GM18520 (cell line): ENCODE data around the gene PKD1.
"Not testable (repeated sequence)": the region's sequence is repeated elsewhere in the genome, so short reads cannot be mapped to it uniquely, and the experiment has no call there.

ENCODE experiments used
- ATAC-seq: cut with Tn5 transposase; IDR thresholded peaks from one replicate; pipeline ENCODE4 v1.9.1; 2021; ENCODE audit not compliant: unreplicated experiment

The PKD1 gene

DNA sequence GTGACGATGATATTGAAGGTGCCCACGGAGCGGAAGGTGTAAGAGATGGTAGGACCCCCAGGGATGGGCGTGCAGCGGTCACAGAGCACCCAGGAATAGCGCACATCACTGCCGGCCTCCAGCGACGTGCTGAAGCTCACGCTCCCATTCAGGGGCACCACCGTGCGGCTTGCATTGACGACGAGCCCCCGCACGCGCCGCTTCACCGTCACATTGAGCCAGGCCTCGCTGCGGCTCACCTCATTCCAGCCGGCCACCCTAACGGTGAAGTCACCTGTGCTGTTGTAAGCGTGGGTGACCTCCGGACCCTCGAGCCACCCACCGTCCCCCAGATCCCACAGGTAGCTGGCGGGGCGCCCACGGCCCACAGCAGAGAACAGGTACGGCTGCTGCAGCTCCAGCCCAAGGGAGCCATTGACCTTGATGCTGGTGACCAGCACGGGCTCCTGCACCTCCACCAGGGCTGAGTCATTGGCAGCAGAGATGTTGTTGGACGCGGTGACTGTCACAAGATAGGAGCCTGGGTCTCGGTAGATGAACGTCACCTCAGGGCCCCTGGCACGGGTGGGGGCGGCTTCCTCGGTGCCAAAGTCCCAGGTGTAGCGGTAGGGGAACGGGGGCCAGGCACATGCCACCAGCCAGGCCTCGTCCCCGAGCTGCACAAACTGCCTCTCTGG is 25.2 kb downstream of the PKD1 start:
- ATAC-seq, result not testable (repeated sequence)

DNA sequence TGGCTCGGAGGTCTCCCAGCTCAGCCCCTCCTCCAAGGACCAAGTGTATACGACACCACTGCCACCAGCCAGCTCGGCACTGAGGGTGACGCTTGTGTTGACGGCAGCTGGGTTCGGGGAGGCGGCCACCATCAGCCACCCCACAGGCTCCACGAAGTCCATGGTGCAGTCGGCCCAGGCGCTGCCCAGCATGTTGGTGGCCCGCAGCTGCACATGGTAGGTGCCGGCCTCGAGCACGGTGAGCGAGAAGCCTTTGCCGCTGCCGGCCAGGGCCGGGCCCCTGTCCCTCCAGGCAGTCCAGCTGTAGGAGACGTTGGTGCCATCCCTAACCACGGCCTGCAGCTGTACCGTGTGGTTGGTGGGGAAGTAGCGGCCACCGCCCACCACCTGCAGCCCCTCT is 25.8 kb downstream of the PKD1 start:
- ATAC-seq, result not testable (repeated sequence)

DNA sequence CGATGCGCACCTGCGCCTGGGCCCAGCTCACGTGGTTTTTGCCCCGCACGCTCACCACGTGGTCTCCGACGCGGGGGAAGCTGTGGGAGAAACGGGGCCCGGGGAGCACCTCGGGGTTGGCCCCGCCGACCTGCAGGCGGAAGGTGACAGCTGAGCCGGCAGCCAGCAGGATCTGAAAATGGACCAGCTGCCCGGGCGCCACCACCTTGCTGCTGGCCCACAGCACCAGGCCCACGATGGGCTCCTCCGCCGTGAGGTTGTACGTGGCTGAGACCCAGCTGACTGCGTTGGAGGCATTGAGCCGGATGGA is 26.5 kb downstream of the PKD1 start:
- ATAC-seq, result not testable (repeated sequence)

DNA sequence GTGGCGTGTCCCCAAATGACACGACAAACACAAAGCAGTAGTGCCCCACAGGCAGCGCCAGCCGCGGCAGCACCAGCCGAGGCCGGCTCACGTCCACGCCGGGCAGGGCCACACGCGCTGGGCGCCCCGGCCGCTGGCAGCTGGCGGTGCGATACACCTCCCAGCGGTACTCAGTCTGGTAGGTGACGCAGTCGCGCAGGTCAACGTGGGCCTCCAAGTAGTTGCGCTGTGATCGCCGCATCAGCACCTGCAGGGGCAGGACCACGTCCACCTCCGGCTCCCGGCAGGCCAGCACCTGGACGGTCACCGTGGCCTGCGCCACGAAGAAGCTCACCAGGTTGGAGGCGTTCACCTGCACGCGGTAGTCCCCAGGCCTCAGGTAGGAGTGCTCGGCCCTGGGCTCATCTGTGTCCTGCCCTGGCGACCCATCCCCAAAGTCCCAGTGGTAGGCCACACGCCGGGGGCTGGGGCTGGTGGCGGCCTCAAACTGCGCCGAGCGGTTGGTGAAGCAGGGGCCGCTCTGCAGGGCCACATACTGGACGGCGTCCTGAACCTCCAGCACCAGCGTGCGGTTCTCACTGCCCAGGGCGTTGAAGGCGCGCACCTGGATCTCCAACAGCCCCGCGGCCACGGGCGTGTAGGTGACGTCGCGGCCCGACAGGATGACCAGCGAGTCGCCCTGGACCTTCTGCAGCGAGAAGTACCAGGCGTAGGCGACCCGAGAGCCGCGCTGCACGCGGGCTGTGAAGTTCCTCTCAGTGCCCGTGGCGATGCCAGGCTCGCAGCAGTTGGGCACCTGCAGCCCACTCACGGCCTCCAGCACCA is 27.0 kb downstream of the PKD1 start:
- ATAC-seq, result not testable (repeated sequence)

DNA sequence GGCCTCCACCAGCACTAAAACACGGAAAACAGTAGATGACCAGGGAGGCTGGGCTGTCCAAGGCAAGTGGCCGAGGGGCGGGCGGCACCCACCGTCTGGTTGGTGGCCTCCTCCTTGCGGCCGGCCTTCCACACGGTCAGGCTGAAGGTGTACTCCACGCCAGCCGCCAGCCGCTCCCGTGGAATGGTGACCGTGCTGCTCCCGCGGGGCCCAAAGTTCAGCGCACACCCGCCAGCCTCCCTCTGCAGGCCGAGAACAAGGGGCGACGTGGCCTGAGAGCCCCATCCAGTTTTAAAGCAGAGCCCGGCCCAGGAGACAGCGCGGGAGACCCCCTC is 27.9 kb downstream of the PKD1 start:
- ATAC-seq, result not testable (repeated sequence)

DNA sequence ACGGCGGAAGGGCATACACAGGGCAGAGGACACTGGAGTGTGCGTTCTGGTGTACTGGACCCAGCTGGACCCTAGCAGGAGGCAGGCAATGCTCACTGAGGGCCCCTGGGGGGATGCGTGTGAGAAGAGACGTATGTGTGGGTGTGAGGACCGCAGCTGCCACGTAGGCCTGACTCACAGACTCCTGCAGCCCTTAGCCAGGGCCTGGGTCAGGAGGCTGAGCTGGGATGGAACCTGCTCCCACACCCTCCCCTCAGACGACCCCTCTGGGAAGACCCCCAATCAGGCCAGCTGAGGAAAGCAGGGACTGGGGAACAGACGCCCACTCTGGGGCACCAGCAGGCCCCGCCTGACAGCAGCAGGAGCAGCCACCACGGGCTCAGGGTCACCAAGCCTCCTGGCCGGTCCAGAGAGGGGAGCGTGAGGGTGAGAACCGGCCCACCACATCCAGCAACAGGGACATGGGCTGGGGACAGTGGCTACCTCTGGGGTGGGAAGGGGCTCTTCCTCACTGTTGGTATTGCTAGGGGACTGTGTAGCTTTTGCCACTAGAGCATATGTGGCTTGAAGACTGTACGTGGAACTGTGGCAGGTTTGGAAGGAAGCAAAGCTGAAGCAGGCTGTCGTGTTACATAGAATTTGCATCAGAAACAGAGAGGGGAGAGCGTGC is 28.4 kb downstream of the PKD1 start:
- ATAC-seq, result not testable (repeated sequence)

DNA sequence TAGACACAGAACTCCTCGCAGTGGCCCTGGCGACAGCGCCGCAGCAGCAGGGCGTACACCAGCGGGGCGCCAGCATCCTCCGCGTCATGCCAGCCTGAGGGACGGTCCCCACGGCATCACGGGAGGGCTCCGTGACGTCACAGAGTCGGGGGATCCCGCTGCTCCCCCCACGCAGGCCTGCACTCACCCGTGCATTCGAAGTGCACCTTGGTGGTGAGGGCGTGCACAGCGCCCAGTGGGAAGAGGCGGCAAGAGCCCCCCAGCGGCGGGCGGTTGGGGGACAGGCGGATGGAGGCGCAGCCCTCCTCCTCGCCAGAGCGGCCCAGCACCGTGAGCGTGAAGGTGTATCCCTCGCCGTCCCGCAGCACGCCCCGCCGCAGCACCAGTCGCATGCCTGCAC is 29.5 kb downstream of the PKD1 start:
- not testable (repeated sequence) for ATAC-seq

DNA sequence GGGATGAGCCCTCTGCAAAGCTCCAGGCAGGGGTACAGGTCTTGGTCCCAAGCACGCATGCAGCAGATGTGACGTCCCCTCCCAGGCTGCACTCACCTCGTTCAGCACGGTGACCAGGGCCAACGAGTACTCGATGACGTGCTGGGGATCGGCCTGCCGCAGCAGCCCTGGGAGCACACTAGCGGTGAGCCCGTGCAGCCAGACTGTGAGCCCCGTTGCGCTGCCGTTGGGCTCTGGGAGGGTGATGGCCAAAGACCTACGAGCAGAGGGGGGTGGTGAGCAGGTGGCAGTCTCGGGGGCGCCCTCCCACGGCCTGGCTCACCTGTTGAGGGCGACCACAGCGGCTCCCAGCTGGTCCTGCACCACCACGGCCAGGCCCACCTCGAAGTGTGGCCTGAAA is 29.9 kb downstream of the PKD1 start:
- ATAC-seq, result not testable (repeated sequence)

DNA sequence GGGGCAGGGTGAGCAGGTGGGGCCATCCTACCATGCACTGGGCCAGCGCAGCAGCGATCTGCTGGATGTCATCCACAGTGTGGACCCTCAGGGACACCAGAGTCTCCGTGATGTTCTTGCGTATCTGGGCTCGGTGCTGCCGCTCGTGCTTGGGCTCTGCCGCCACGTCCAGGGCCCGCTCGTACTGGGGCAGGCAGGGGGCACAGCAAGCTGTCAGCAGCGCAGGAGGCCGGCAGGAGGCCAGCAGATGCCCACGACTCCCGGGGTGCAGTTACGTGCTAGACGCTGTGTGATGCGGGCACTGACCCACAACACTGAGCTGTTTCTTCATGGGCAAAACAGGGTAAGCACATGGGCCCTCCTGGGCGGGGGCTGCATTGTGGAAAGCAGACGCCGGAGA is 30.4 kb downstream of the PKD1 start:
- ATAC-seq, result not testable (repeated sequence)

DNA sequence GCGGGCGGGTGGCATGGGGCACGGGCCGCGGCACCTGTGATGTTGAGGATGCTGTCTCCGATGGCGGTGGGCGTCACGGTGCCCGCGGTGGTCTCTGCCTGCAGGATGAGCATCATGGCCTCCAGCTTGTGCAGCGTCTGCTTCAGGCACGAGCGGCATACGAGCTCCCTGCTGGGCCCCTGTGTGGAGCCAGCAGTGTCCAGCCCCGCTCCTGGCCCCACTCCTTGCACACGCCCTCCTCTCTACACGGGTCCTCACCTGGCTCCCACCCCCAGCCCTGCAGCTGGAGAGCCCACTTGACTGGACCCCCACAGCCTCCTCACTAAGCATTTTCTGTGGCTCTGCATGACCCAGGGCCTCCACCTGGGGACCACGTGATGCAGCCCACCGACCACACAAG is 31.2 kb downstream of the PKD1 start:
- not testable (repeated sequence) for ATAC-seq

DNA sequence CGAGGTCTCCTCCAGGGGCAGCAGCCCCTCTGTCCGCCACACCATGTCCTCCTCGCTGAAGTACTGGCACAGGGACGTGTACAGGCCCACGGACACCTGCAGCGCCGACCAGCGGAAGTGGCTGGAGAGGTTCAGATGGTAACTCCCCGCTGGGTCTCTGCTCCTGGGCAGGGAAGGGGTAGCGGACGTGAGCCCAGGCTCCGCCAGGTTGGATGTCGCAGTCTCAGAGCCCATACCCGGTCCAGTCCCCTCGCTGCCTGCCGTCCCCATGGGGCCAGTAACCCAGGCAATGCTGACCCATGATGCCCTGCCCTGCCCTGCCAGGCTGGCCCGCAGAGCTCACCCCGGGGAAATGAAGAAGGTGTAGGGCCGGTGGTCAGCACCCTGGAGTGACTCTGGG is 33.2 kb downstream of the PKD1 start:
- no peak for ATAC-seq

DNA sequence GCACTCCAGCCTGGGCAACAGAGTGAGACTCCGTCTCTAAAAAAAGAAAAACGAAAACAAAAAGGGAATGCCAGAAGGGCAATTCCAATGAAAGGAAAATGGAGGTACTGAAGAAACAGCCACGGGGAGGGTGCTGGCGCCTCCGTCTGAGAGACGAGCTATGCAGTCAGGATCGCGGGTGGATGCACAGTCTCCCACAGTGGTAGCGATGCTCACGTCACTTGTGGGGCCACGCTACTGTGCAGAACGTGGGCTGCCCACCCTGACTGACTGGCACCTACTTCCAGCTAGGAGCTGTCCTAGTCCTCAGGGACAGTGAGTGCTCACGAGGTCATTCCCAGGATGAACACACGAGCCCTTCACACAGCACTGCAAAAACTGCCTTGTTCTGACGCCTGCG is 34.1 kb downstream of the PKD1 start:
- not testable (repeated sequence) for ATAC-seq

DNA sequence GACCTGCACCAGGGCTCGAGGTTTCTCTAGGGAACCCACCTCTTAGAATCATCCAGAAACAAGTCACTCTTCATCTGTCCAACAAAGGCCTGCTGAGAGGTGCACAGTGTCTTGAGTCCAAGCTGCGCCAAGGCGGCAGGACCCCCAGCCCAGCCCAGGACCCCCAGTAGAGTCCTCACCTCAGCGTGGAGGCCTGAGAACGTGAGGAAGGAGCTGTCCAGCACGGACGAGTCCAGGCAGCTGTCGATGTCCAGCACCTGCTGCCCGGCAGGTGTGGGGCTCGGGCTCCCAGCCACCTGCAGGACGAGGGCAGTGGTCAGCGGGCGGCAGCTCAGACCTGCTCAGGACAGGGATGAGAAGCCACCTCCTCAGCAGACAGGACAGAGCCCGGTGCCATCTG is 38.0 kb downstream of the PKD1 start:
- ATAC-seq, result not testable (repeated sequence)

DNA sequence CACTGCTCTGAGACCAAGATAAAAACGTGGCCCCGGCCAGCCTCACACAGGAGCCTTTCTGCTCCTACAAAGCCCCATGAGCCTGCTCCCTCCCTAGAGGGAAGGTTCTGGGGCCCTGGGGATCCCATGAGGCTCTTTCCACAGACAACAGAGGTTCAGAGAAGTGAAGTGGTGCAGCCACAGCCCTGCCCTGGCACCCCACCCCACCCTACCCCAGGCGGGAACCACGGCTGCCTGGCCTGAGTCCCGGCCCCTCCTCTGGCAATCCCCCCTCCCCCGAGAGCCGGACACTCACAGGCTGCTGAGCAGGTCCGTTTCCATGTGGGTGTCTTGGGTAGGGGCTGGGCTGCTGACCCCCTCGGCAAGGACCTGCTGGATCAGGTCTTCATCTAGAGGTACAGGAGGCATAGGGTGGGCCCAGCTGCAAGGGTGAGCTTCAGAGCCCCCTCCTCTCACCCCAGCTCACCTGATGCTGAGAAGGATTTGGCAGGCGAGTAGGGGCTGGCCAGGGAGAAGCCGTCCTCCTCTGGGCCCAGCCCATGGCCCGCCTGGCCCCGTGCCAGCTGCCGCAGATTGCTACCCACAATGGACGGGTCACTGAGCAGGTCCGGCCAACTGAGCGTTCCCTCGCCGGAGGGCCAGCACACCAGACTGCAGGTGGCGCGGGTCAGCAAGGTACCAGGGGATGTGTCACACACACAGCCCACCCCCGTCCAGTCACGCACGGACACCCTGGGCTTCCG is 38.7 kb downstream of the PKD1 start:
- ATAC-seq, result no peak

DNA sequence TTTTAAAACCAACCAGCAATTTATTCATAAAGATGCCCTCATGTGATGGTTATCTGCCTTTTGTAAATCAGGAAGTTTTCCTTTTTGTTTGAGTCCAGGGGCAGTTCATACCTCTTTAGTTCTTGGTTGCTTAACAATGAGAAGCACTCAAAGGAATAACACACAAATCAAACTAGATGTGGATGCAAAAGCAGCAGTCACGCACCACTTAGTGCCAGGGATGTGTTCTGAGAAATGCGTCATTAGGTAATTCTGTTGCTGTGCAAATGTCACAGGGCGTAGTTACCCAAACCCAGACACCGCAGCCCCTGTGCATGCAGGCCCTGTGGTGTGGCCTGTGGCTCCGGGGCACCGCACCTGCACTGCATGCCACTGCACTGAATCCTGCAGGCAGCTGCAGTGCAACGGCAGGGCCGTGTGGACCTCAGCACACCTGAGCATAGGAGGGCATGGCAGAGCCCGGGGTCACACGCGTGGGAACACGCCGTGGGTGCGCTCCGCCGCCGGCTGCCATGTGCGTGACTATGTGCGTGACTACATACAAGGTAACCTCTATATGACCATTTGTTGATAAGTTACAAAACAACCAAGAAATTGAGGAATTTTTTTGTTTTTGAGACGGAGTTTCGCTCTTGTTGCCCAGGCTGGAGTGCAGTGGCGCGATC is 39.6 kb downstream of the PKD1 start:
- no peak for ATAC-seq

DNA sequence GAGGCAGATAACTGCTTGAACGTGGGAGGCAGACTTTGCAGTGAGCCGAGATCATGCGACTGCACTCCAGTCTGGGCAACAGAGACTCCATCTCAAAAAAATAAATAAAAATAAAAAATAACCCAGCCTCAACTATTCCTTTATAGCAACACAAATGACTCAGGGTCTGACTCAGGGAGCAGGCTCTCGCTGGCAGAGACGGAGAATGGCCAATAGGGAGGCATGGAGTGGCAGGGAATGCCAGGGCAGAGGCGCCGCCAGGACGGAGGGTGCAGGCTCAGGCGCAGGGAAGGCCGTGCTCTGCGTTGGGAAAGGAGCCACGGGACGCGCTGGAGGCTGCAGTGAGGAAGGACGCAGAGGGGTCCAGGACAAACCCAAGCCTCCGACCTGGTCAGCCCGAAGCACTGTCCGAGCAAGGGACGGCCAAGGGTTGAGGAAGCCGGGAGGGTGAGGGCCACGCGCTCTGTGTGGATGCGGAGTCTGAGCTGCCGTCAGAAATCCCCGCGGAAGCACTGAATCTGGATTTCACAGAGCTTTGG is 40.3 kb downstream of the PKD1 start:
- no peak for ATAC-seq

DNA sequence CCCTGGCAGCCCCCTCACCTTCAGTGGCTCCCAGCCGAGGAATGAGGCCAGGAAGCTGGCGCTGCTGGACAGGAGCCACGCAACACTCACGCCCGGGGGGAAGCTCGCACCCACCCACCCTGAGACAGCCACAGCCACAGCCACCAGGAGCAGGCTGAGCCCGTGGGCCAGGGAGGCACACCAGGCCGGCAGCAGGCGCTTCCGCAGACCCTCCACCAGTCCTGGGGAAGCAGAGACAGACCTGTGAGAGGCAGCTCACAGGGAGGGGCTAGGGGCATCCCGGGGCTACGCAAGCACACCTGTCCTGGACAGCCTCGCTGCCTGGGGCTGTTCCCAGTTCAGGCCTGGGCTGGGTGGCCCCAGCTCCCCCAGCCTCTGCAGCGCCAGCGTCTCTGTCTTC is 41.9 kb downstream of the PKD1 start:
- no peak for ATAC-seq

DNA sequence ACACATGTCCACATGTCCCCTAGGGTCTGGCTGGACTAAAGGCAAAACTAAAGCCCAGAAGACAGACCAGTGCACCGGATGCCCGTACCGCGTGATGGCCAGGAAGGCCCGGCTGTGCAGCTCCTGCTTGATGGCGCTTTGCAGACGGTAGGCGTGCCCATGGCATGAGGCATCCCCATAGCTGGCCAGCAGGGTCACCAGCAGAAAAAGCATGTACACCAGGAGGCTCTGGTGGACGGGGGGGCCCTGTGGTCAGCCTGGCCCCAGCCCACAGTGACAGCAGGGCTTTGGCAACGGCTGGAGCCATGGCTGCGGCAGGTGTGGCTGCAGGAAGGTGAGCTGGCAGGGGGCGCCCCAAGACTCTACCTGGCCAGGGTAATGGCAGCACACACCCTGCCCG is 42.8 kb downstream of the PKD1 start:
- ATAC-seq, result no peak

DNA sequence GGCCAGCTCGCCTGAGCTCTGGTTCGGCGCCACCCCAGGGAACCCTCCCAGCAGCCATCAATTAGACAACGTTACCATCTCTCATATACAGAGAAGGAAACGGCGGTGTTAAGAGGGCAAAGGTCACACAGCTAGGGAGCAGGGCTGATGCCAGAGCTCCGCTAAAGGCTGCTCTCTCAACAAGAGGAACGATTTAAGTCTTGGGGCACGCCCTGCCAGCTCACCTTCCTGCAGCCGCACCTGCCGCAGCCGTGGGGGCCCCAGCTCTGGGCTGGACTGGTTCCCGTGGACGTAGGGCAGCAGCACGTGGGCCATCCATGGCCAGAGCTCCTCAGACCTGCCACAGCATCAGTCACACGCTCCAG is 43.5 kb downstream of the PKD1 start:
- ATAC-seq, result no peak

DNA sequence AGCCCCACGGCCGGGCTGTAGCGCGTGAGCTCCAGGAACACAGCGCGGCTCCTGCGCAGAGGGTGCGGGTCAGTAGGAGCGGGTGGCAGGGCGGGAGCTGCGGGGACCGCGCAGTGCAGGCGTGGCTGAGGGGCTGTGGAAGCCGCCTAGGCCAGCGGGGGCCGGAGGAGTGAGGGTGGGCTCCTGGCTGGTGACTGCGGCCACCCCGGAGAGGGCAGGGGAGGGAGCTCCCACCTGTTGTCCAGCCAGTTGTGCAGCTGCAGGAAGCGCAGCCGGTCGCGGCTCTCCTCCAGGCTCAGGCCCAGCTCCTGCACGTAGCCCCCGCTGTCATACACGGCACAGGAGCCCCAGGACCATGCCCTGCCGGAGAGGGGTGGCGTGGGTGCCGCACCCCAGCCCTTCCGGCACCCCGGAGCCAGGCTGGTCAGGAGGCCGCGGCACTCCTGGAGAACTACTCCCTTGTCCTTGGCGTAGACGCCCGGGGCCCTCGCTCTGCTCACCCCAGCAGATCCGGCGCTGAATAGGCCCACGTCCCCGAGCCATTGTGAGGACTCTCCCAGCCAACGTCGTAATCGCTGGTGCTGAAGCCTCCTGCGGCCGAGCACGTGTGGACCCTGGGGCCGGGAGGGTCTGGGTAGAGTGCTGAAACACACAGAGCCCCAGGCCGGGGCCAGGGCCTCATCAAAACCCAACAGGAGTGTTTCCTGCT is 44.0 kb downstream of the PKD1 start:
- no peak for ATAC-seq
